ENCODE data around the gene PCDHGA1. TPM values are rescaled to one million over a fixed set of nuclear protein-coding genes. Genes with fewer than 3 reads are reported as not detected.
"Not testable (repeated sequence)": the region's sequence is repeated elsewhere in the genome, so short reads cannot be mapped to it uniquely, and the experiment has no call there.

Gene PCDHGA1
- total RNA-seq, 1 donor from 2014 or later: under 0.01 TPM

GRCh38 chr5:141384471-141385267, 54.4 kb downstream of the PCDHGA1 start:
- DNase-seq (ENCODE audit: low read depth) (no peak), FAIRE-seq (no peak)
- Histone ChIP-seq H3K36me3 (ENCODE audit: control insufficient read depth, insufficient read depth, low read length) (no peaks in the 10 kb centered on the region), H3K4me3 (ENCODE audit: low read depth, low read length) (no peak overlapping the region), H3K27me3 (ENCODE audit: control insufficient read depth, insufficient read depth, low read length) (no peaks in the 10 kb centered on the region)
- TF ChIP-seq CTCF (IDR thresholded peaks at IDR 0.05; ENCODE audit: insufficient read depth, low read length, severe bottlenecking): no peak

GRCh38 chr5:141387557-141388311, 57.4 kb downstream of the PCDHGA1 start, which contains the start of gene PCDHGB4:
Gene PCDHGB4 (plus strand): TSS chr5:141387698. CDS start chr5:141387885, 187 bp downstream.
- peak; percentile 59 for TF ChIP-seq CTCF (IDR thresholded peaks at IDR 0.05; ENCODE audit: insufficient read depth, low read length, severe bottlenecking)
- H3K4me3 ChIP-seq (ENCODE audit: low read depth, low read length): peak within 1 kb of the TSS; percentile 14
- DNase-seq (ENCODE audit: low read depth): peak; percentile 34
- H3K36me3 ChIP-seq (ENCODE audit: control insufficient read depth, insufficient read depth, low read length); H3K27me3 ChIP-seq (ENCODE audit: control insufficient read depth, insufficient read depth, low read length): not testable (repeated sequence)
- peak; percentile 100 for FAIRE-seq

- no peak for FAIRE-seq
- Histone ChIP-seq H3K4me3 (ENCODE audit: low read depth, low read length) (no peak overlapping the region), H3K36me3 (ENCODE audit: control insufficient read depth, insufficient read depth, low read length) (no peaks in the 10 kb centered on the region), H3K27me3 (ENCODE audit: control insufficient read depth, insufficient read depth, low read length) (no peaks in the 10 kb centered on the region)
- DNase-seq (ENCODE audit: low read depth): no peak
- TF ChIP-seq CTCF (IDR thresholded peaks at IDR 0.05; ENCODE audit: insufficient read depth, low read length, severe bottlenecking): no peak
Observed at GRCh38 chr5:141388661-141389060, 58.3 kb downstream of the PCDHGA1 start.

- DNase-seq (ENCODE audit: low read depth) (no peak), FAIRE-seq (no peak)
- TF ChIP-seq CTCF (IDR thresholded peaks at IDR 0.05; ENCODE audit: insufficient read depth, low read length, severe bottlenecking): no peak
- H3K4me3 ChIP-seq (ENCODE audit: low read depth, low read length): no peak overlapping the region
- H3K27me3 ChIP-seq (ENCODE audit: control insufficient read depth, insufficient read depth, low read length): no peaks in the 10 kb centered on the region
- H3K36me3 ChIP-seq (ENCODE audit: control insufficient read depth, insufficient read depth, low read length): no peaks in the 10 kb centered on the region
Observed at GRCh38 chr5:141389153-141390042, 59.1 kb downstream of the PCDHGA1 start.

- no peak for TF ChIP-seq CTCF (IDR thresholded peaks at IDR 0.05; ENCODE audit: insufficient read depth, low read length, severe bottlenecking)
- no peak for DNase-seq (ENCODE audit: low read depth)
- FAIRE-seq: no peak
- no peaks in the 10 kb centered on the region for H3K36me3 ChIP-seq (ENCODE audit: control insufficient read depth, insufficient read depth, low read length)
- no peak within 1 kb of the TSS for H3K4me3 ChIP-seq (ENCODE audit: low read depth, low read length)
- H3K27me3 ChIP-seq (ENCODE audit: control insufficient read depth, insufficient read depth, low read length): peaks cover 2% of the 10 kb centered on the region
Observed at GRCh38 chr5:141392429-141393198, 62.3 kb downstream of the PCDHGA1 start, which contains the start of gene PCDHGA8. Gene PCDHGA8 (plus strand): TSS chr5:141392633. CDS start chr5:141392814, 181 bp downstream.

Data from bronchial epithelial cell (primary cell).